Astrocyte (in vitro differentiated cells and primary cell): ENCODE data around the gene SSUH2. TPM values are rescaled to one million over a fixed set of nuclear protein-coding genes. Genes with fewer than 3 reads are reported as not detected.

Source experiments
- DNase-seq: peaks from one replicate; pipeline ENCODE4 v3.0.0-alpha.2; 2010; ENCODE audit warnings: low read depth
- FAIRE-seq: peaks from 2 replicates; lab custom pipeline; 2011; peaks lifted over from hg19 to GRCh38; lab: Jason Lieb, UNC
- H2AFZ ChIP-seq: 2 replicates; pipeline ENCODE4 v1.6.0; 2012; ENCODE audit warnings: low read depth, low read length, inconsistent platforms
- H3K27ac ChIP-seq: 2 replicates; pipeline ENCODE4 v1.5.1; 2011; ENCODE audit warnings: low read depth, low read length, inconsistent platforms
- H3K27me3 ChIP-seq: 2 replicates; pipeline ENCODE4 v1.6.0; 2011; ENCODE audit warnings: low read length, inconsistent platforms; ENCODE audit not compliant: insufficient read depth
- H3K36me3 ChIP-seq: 2 replicates; pipeline ENCODE4 v1.5.1; 2011; ENCODE audit warnings: low read length, inconsistent platforms; ENCODE audit not compliant: insufficient read depth
- H3K4me1 ChIP-seq: 2 replicates; pipeline ENCODE4 v1.5.1; 2011; ENCODE audit warnings: low read length, inconsistent platforms; ENCODE audit not compliant: insufficient read depth
- H3K4me2 ChIP-seq: 2 replicates; pipeline ENCODE4 v1.6.0; 2012; ENCODE audit warnings: low read length, inconsistent platforms
- H3K4me3 ChIP-seq: 2 replicates; pipeline ENCODE4 v1.5.1; 2011; ENCODE audit warnings: low read depth, mild to moderate bottlenecking, low read length, inconsistent platforms; ENCODE audit not compliant: insufficient read depth
- H3K79me2 ChIP-seq: 2 replicates; pipeline ENCODE4 v1.6.0; 2012; ENCODE audit warnings: mild to moderate bottlenecking, low read length, inconsistent platforms; ENCODE audit not compliant: insufficient read depth
- H3K9ac ChIP-seq: 2 replicates; pipeline ENCODE4 v1.6.0; 2012; ENCODE audit warnings: mild to moderate bottlenecking, low read length, inconsistent platforms
- H3K9me3 ChIP-seq: 2 replicates; pipeline ENCODE4 v1.5.1; 2012; ENCODE audit warnings: low read depth, mild to moderate bottlenecking, low read length, inconsistent platforms; ENCODE audit not compliant: insufficient read depth
- H4K20me1 ChIP-seq: 2 replicates; pipeline ENCODE4 v1.6.0; 2012; ENCODE audit warnings: low read length, inconsistent platforms; ENCODE audit not compliant: insufficient read depth
- H3K27ac Mint-ChIP-seq: one replicate; pipeline ENCODE4 v1.8.0; 2021; ENCODE audit warnings: mild to moderate bottlenecking, mixed read lengths; ENCODE audit not compliant: unreplicated experiment
- H3K27me3 Mint-ChIP-seq: one replicate; pipeline ENCODE4 v1.8.0; 2021; ENCODE audit warnings: low read depth, mixed read lengths; ENCODE audit not compliant: unreplicated experiment
- H3K36me3 Mint-ChIP-seq: one replicate; pipeline ENCODE4 v1.8.0; 2021; ENCODE audit warnings: low read depth, mixed read lengths; ENCODE audit not compliant: unreplicated experiment
- H3K4me1 Mint-ChIP-seq: one replicate; pipeline ENCODE4 v1.8.0; 2021; ENCODE audit warnings: low read depth, mixed read lengths; ENCODE audit not compliant: unreplicated experiment
- H3K4me3 Mint-ChIP-seq: one replicate; pipeline ENCODE4 v1.8.0; 2021; ENCODE audit warnings: mild to moderate bottlenecking, moderate library complexity, mixed read lengths; ENCODE audit not compliant: unreplicated experiment
- H3K9me3 Mint-ChIP-seq: one replicate; pipeline ENCODE4 v1.8.0; 2021; ENCODE audit warnings: mild to moderate bottlenecking, mixed read lengths; ENCODE audit not compliant: unreplicated experiment
- CTCF ChIP-seq: IDR thresholded peaks from 2 replicates; pipeline ENCODE4 v1.5.1; 2011; ENCODE audit warnings: low read depth, mild to moderate bottlenecking, inconsistent platforms, low read length, moderate library complexity; ENCODE audit not compliant: insufficient read depth
- EZH2 ChIP-seq: IDR thresholded peaks from 2 replicates; pipeline ENCODE4 v1.6.1; 2012; ENCODE audit warnings: mild to moderate bottlenecking, low read length, inconsistent platforms; ENCODE audit not compliant: insufficient read depth
- total RNA-seq: library from RNA; stranded (reverse); gene quantifications from 2 replicates; pipeline ENCODE4 v1.2.1, GENCODE V29; 2021

Gene SSUH2
- total RNA-seq, 1 donor from 2014 or later = not detected

DNA sequence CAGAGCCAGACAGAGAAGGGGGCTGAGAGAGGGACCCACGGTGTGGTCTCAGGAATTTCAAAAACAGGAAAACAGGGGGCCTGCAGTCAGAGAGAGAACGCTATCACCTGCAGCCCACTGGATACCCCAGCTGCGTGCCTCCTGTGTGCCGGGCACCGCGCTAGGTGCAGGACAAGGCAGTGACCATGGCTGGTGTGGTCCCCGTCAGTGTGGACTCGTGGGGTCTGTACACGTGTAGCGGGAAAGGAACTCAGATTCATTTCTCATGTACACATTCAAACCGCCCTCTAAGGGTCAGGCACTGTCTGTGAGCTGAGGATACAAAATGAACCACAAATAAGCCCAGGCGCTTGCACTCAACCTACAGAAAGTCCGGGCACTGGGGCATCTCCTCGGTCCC is 20.9 kb downstream of the SSUH2 start:
- no peaks in the 10 kb centered on the region for H3K79me2 ChIP-seq
- FAIRE-seq (no peak), DNase-seq (no peak)
- H3K4me2 ChIP-seq = no peak overlapping the region
- H2AFZ ChIP-seq = no peak overlapping the region
- no peaks in the 10 kb centered on the region for H3K9me3 ChIP-seq
- H3K36me3 ChIP-seq = no peaks in the 10 kb centered on the region
- H3K27ac ChIP-seq = no peak overlapping the region
- no peaks in the 10 kb centered on the region for H3K9me3 Mint-ChIP-seq
- peaks cover 35% of the 10 kb centered on the region for H3K4me1 Mint-ChIP-seq
- no peak overlapping the region for H3K9ac ChIP-seq
- no peak overlapping the region for H3K4me3 ChIP-seq
- no peaks in the 10 kb centered on the region for H4K20me1 ChIP-seq
- TF ChIP-seq EZH2 (no peak), CTCF (no peak)
- H3K27me3 Mint-ChIP-seq = peaks cover 5% of the 10 kb centered on the region
- H3K4me1 ChIP-seq = peaks cover 14% of the 10 kb centered on the region
- no peak overlapping the region for H3K4me3 Mint-ChIP-seq
- no peak overlapping the region for H3K27ac Mint-ChIP-seq
- H3K36me3 Mint-ChIP-seq = no peaks in the 10 kb centered on the region
- H3K27me3 ChIP-seq = no peaks in the 10 kb centered on the region

- TF ChIP-seq EZH2 (no peak), CTCF (peak; percentile 76)
- Histone ChIP-seq H3K79me2 (no peaks in the 10 kb centered on the region), H4K20me1 (no peaks in the 10 kb centered on the region), H3K9me3 (no peaks in the 10 kb centered on the region), H3K27me3 (no peaks in the 10 kb centered on the region), H3K9ac (peak overlapping the region; percentile 43), H3K4me2 (peak overlapping the region; percentile 21), H3K36me3 (no peaks in the 10 kb centered on the region), H3K4me3 (no peak overlapping the region), H2AFZ (no peak overlapping the region), H3K4me1 (peaks cover 14% of the 10 kb centered on the region), H3K27ac (no peak overlapping the region)
- H3K27ac Mint-ChIP-seq = peak overlapping the region; percentile 83
- H3K36me3 Mint-ChIP-seq = no peaks in the 10 kb centered on the region
- DNase-seq (peak; percentile 35), FAIRE-seq (no peak)
- H3K27me3 Mint-ChIP-seq = peaks cover 5% of the 10 kb centered on the region
- H3K9me3 Mint-ChIP-seq = no peaks in the 10 kb centered on the region
- no peak overlapping the region for H3K4me3 Mint-ChIP-seq
- H3K4me1 Mint-ChIP-seq = peaks cover 35% of the 10 kb centered on the region
Measured at GRCh38 chr3:8622873-8623691, 21.5 kb downstream of the SSUH2 start.

DNA sequence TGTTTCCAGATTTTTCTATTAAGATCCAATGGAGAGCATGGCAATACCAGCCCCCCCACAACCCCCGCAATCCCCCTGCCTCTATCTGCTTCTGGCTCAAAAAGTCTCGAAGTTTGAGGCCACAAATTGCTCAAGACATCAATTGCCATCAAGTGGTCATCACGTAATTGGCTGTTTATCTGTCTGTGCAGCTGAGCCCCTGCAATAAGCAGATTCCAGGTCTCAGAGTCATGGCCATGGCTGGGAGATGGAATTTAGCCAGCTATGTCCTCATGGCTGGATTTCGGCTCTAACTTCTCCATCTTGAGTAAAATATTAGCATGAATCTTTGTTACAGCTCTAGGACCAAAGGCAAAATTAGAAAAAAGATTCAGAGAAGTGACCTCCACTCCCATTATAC is 22.7 kb downstream of the SSUH2 start:
- Histone ChIP-seq H3K36me3 (no peaks in the 10 kb centered on the region), H3K79me2 (no peaks in the 10 kb centered on the region), H3K4me1 (peaks cover 14% of the 10 kb centered on the region), H3K4me2 (peak overlapping the region; percentile 12), H3K4me3 (no peak overlapping the region), H3K9me3 (no peaks in the 10 kb centered on the region), H3K27ac (peak overlapping the region; percentile 42), H4K20me1 (no peaks in the 10 kb centered on the region), H3K27me3 (no peaks in the 10 kb centered on the region), H2AFZ (no peak overlapping the region), H3K9ac (peak overlapping the region; percentile 46)
- no peak for TF ChIP-seq EZH2
- no peak for TF ChIP-seq CTCF
- no peak overlapping the region for H3K4me3 Mint-ChIP-seq
- DNase-seq = peak; percentile 89
- no peaks in the 10 kb centered on the region for H3K36me3 Mint-ChIP-seq
- no peaks in the 10 kb centered on the region for H3K9me3 Mint-ChIP-seq
- peak overlapping the region; percentile 84 for H3K27ac Mint-ChIP-seq
- peak; percentile 29 for FAIRE-seq
- H3K4me1 Mint-ChIP-seq = peaks cover 35% of the 10 kb centered on the region
- H3K27me3 Mint-ChIP-seq = peaks cover 5% of the 10 kb centered on the region
